ENCODE measurements around the gene ODF2.

ODF2 gene

GRCh38 chr9:128548876-128549275 lies 93.1 kb downstream of the ODF2 start:
- CTCF ChIA-PET, result no interaction called here
- no peak overlapping the region for H3K4me3 Mint-ChIP-seq
- peaks cover 32% of the 10 kb centered on the region for H3K4me1 Mint-ChIP-seq
- no peak for DNase-seq
- H3K36me3 Mint-ChIP-seq, result peaks cover 1% of the 10 kb centered on the region
- H3K9me3 Mint-ChIP-seq, result no peaks in the 10 kb centered on the region
- no peak overlapping the region for H3K27ac Mint-ChIP-seq
- H3K27me3 Mint-ChIP-seq, result no peaks in the 10 kb centered on the region

GRCh38 chr9:128550226-128550625 lies 94.4 kb downstream of the ODF2 start:
- CTCF ChIA-PET, result interaction anchor here (0.6 to 2.6 kb wide), 4 partner anchors 13 to 364 kb away, joined by 3 to 8 read pairs (median 4); no protein-coding TSS in a partner anchor
- H3K9me3 Mint-ChIP-seq, result no peaks in the 10 kb centered on the region
- H3K27ac Mint-ChIP-seq, result peak overlapping the region; percentile 97
- DNase-seq, result peak; percentile 29
- no peaks in the 10 kb centered on the region for H3K27me3 Mint-ChIP-seq
- peak overlapping the region; percentile 43 for H3K4me3 Mint-ChIP-seq
- H3K4me1 Mint-ChIP-seq, result peaks cover 32% of the 10 kb centered on the region
- H3K36me3 Mint-ChIP-seq, result no peaks in the 10 kb centered on the region

All from activated naive CD4-positive, alpha-beta T cell treated with anti-CD3 and anti-CD28 coated beads, Interleukin-2, amount 10 ng/mL, durations not matched to agents 7 days and 5 days (primary cell).